NCI-H1048 (cell line): Measurements from ENCODE around the gene TEX12.
"Not testable (repeated sequence)": the region's sequence is repeated elsewhere in the genome, so short reads cannot be mapped to it uniquely, and the experiment has no call there.

ENCODE experiments used
- DNase-seq: peaks from one replicate; lab custom pipeline; 2025; lab: John Stamatoyannopoulos, UW

Gene TEX12

DNA sequence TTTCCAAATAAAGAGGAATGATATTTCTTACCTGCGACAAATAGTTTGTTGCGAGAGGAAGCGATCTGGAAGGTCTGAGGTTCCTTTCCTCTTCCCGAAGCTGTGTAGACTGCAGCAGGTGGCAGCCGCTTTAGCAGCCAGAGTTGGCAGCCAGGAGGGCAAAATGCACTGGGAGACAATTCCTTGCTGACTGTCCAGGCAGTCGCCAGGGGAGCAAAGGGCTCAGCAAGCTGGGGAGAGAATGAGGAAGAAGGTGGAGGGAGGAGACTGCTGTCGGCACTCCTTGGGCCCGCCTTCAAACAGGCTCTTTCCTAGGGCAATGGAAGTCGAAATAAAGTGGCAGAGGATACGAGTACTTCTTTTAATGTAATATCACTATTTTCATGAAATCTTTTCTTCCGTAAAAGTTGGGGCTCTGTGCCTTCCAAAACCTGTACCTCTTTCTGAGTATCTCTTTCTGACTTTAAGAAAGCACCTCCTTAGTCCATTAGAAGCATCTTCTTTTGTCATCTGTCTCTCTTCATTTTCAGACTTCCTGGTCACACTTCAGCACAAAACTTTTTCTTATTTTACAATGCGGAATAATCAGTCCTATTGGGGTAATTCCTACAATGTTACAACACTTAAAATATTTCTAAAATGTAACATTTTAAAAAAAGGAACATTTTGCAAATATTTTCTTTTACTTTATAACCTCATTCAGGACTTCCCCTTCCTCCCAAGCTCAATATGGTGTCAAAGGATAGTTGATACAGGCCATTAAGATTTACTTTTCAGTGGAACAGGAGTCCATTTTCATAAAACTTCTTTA lies 3.1 kb upstream of the TEX12 start, which contains the start of gene IL18:
Gene IL18 (minus strand): TSS at position 220 of the 811 bp plus-strand sequence. CDS start 9,041 bp downstream, outside the sequence.
- DNase-seq = no peak

DNA sequence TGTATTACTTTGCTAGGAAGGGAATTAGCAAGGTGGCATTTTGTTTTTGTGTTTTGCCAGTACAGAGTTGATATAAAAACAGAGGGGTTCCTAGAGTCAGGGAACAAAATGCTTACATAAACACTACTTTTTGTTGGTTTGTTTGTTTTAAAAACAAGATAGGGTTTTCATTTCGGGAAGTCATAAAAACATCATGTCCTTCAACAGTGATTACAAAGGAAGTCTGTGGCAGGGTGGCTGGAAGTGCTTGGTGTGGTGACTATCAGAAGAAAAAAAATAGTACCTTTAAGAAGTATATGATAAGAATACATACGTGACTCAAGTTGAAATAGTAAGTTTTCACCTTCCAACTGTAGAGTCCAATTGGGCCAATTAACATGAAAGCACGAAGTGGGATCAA lies 2.1 kb upstream of the TEX12 start:
- no peak for DNase-seq

DNA sequence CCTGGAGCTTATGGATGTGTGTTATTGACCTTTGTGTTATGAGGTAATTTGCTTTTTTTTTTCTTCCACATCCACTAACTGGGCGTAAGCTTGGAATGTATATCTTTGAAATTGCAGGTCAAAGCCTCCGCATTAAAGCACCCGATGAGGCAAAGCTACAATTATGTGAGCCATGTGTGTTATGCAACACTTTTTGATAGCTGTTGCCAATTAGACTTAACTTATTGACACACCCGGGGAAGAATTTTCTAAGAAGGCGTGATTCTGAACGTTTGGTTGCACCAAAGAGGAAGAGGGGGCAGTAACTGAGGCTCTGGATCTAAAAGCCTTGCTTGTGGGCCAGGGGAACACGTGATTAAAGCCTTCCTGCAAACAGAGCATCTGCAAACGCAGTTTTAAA lies 610 bp upstream of the TEX12 start:
- no peak for DNase-seq

DNA sequence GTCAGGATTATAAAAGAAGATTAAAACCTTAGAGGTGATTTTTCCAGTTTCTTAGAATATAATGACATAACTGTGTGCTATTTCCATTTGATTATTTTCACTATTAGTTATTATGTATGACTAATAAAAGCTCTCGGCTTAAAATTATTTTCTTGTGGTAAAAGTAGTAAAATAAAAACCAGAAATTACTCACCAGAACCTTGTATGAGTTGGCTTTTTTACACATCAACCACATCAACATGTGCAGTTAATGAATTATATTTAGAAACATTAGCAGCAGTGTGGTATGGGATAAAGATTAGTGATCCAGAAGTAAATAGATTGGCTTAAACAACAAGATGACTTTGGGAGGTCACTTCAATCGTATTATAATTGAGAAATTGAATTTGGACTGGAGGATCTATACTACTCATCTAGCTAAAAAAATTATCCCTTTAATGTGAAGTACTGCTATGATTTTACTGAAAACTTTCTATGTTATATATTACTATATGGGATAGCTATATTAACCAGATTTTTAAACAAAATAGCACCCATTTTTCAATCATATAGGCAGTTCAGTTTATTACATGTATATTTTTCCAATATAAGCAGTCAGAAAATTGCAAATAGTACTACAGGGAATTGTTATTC lies 5.3 kb downstream of the TEX12 start:
- no peak for DNase-seq

DNA sequence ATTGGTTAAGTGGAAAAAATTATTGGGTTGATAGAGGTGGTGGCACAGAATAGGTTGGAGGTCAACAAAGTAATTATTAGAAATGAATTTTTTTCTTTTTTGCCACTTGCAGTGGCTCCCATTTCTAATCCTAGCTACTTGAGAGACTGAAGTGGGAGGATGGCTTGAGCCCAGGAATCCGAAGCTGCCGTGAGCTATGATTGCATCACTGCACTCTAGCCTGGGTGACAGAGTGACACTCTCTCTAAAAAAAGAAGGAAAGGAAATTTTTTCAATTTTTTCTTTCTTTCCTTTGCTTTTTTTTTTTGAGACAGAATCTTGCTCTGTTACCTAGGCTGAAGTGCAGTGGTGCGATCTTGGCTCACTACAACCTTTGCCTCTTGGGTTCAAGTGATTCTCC lies 6.0 kb downstream of the TEX12 start:
- no peak for DNase-seq

DNA sequence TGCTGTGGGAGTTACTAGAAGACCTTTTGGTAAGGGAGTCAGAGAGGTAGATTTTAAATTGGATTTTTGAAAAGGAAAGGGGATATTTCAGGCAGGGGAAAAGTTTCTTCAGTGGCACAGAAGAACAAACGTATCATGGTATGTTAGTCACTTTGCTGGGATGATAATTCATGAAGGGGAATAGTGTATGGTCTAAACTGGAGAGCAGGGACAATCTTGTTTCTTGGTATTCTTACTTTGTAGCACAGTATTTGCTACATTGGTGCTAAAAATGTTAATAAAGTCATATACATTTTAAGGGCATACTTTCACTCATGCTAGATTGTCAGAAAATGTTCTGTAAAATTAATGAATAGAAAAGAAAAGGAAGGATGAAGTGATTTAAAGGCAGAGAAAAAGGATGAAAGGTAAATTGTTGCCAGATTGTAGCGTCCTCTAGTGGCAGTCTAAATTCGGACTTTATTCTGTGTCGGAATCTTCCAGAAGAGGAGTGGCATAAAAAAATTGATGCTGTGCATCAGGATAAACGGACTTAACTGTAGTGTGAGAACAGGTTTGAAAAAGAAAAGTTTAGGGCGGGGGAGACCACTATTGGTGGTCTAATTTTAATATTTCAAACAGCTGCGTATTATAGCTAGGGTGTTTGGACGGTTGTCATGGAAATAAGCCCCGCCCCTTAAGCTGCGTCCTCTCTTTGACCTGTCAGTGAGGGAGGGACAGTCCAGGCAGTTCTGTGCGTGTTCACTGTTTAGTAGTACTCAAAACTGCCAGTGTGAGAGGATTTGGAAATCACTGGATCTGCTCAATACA lies 7.8 kb downstream of the TEX12 start, which contains the start of gene BCO2:
Gene BCO2 (plus strand): TSS at position 724 of the 810 bp plus-strand sequence. CDS start 90 bp downstream, outside the sequence.
- no peak for DNase-seq

DNA sequence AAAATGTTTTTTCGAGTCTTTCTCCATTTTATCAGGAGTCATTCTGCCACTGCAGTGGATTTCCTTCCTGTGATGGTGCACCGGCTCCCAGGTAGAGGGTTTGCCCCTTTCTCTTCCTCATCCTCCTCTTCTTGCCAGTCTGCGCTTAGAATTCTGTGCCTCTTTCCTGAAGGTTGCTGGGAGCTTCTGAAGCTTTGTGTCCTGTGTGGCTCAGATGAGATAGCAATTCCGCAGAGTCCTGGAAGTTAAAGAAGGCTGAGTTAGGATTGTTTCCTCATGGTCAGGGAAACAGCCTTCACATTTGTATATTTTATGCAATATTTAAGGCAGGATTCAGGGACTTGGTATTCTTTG lies 8.4 kb downstream of the TEX12 start:
- DNase-seq = no peak

DNA sequence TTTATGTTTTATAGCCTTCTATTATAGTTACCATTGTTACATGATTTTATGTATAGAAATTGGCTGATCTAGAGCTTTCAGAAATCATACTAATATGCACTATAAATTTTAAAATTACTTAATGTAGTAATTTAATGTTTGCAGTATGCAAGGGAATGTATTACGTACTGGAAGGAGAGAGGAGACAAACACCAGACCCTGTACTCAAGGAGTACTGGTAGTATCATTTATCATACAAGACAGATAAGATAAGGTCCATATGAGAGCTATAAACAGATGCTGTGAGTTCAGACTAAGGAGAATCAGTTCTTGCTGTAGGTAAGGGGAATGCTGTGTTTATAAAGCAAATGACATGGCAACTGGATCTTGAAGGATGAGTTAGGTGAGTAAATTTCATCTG lies 8.9 kb downstream of the TEX12 start:
- DNase-seq = no peak

DNA sequence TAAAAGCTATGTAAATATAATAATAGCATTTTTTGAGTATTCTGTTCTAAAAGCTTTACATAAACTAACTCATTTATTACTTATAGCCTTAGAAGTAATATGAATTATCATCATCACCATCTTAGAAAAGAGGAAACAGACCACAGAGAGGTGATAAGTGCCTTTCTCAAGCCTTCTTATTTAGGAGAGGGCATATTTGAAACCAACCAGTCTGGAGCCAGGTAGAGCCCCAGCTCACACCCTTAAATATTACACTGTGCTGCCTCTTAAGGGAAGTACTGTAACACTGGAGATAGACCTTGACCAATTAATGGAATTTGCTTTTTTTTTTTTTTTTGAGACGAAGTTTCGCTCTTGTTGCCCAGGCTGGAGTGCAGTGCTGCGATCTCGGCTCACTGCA lies 10.4 kb downstream of the TEX12 start:
- DNase-seq = no peak

DNA sequence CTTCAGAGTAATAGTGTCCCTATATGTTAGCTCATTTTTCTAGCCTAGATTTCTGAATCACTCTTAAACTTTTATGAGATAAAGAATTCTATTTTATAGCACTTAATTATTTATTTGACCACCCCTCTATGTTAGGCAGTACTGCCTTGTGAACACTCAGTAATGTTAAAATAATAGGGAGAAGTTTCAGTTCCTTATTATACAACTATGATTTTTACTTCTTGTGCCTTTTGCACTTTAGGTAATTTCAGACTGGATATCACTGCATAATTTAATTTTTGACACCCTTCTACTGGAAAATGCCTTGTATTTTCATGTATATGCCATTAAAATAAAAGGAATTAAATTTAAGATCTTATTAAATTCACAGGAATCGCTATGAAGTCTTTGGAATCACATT lies 11.3 kb downstream of the TEX12 start:
- no peak for DNase-seq

DNA sequence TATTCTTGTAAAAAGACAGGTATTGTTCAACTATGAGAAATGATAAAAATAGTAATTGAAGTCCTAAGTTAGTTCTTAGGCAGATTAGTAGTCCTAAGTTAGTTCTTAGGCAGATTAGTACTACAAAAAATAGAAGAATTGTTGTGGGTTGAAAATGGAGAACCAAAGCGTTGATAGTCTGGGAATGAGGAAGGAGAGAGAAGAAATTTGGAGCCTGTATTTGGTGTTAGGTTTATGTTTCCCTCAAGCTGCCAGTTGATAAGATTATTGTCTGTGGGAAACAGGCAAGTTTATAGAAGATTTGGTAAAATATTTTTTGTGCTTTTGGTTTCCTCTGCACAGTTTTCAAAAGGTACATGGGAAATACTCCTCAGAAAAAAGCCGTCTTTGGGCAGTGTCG lies 11.8 kb downstream of the TEX12 start:
- no peak for DNase-seq

DNA sequence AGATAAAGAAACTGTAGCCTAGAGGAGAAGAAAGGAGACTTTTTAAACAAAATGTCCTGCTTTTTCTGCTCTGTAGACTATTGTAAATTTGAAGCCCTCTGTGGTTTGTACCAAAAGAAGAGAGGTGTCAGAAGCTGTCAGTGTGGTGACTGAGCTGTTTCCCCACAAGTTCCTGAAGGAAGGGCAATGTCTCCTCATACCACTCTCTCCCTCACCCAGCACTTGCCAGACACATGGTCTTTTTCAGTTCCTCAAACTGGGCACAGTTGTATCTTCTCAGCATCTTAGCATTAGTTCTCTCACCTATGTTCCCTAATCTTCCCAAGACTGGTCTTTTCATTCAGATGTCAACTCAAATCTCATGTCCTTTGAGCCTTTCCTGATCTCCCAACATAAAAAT lies 12.4 kb downstream of the TEX12 start:
- no peak for DNase-seq

DNA sequence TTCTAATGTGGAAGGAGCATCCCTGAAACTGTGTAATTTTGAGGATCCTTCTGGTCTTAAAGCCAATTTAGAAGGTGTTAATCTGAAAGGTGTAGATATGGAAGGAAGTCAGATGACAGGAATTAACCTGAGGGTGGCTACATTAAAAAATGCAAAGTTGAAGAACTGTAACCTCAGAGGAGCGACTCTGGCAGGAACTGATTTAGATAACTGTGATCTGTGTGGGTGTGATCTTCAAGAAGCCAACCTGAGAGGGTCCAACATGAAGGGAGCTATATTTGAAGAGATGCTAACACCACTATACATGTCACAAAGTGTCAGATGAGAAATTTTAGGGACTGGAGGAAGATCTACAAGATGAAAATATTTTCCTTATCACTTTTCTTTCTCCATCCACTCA lies 15.7 kb downstream of the TEX12 start:
- DNase-seq = no peak

DNA sequence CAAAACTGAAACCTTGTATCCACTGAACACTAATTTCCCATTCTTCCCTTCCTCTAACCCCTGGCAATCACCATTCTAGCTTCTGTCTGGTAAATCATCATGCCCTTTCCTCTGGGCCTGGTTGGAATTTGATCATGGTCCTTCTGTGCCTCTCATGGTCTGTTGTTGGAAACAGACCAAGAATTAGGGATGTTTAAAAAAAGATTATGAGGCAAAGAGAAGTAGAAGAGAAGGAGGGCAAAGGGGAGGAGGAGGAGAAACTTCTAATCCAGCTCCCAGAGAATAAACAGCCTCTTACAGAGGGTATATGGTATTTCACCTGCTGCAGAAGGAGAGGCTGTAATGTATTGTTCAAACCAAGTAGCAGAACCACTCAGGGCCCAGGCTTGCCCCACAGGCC lies 18.7 kb downstream of the TEX12 start:
- DNase-seq = no peak

DNA sequence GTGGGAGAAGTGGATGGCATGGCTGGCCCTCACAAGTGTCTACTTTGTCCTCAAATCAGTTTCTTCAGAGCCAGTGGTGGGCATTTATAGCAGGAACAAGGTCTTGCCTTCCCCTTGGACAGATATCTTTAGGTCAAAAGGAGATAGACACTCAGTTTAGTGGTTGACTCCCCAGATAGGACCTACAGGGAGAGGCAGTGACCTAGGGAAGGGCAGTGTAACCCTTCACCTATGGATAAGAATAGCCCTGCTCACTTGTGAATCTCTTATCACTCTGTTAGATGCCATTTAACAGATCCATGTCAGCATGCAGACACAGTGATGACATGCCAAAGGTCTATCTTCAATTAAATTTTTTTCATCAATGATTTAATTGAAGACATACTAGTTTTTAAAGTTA lies 19.1 kb downstream of the TEX12 start:
- DNase-seq = no peak

DNA sequence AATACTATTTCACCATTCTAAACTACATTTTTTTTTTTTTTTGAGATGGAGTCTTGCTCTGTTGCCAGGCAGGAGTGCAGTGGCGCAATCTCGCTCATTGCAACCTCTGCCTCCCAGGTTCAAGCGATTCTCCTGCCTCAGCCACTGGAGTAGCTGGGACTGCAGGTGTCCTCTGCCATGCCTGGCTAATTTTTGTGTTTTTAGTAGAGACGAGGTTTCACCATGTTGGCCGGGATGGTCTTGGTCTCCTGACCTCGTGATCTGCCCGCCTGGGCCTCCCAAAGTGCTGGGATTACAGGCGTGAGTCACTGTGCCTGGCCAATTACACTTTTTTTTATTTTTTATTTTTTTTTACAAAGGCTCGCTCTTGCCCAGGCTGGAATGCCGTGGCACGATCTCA lies 27.9 kb downstream of the TEX12 start:
- not testable (repeated sequence) for DNase-seq

DNA sequence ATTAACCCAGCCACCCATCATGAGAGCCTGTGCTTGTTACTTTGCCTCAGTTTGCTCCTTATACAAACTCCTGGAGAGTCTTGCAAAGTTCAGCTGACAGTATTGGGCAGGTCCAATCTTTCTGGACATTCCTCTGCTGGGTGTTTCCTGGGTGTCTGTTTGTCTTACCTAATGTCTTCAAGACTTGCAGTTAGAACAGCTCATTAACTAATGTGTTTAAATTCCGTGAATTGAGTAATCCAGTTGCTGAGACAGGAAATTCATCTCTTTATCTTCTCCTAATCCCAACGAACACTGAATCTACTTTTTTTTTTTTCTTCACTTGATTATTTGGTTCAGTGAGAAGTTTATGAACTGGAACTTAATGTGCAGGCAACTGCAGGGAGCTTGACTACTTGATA lies 28.8 kb downstream of the TEX12 start:
- no peak for DNase-seq

DNA sequence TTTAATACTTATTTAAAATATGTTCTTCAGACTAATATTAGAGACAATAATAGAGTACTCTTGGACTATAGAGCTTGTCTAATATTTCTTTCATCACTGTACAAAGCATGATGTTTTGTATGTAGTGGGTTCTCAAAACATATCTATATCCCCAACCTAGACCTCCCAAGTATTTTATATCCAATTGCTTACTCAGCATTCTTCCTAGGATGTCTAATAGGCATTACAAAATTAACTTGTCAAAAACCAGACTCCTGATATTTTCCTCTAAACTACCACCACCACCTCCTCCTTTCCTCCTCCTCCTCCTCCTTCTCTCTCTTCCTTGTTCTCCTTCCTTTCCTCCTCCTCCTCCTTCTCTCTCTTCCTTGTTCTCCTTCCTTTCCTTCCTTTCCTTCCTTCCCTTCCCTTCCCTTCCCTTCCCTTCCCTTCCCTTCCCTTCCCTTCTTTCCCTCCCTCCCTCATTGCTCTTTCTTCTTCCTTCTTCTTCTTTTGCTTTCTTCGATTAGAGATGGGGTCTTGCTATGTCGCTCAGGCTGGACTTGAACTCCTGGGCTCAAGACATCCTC lies 29.4 kb downstream of the TEX12 start:
- DNase-seq = no peak

DNA sequence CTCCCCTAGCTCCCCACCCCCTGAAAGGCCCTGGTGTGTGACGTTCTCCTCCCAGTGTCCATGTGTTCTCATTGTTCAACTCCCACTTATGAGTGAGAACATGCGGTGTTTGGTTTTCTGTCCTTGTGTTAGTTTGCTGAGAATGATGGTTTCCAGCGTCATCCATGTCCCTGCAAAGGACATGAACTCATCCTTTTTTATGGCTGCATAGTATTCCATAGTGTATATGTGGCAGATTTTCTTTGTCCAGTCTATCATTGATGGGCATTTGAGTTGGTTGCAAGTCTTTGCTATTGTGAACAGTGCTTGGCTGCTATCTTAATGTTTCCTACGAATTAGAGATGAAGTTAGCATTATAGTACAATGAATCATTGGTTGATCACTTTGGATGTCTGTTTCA lies 31.9 kb downstream of the TEX12 start:
- not testable (repeated sequence) for DNase-seq

DNA sequence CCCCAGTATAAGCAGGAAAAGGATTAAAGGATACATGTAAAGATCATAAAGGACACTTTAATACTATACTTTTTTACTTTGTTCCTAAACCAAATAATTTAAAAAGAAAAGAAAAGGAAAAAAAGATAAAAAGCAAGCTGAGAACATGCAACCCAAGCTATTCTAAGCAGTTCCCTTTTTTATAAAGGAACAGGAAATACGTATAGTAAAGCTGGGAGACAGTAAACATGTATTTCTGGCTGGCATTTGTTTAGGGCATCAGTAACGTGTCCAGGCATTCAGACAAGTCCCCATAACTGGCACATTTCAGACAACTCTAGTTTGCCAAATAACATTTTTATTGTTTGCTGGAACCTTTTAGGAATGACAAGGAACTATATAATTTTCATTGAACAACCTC lies 33.1 kb downstream of the TEX12 start:
- DNase-seq = no peak

DNA sequence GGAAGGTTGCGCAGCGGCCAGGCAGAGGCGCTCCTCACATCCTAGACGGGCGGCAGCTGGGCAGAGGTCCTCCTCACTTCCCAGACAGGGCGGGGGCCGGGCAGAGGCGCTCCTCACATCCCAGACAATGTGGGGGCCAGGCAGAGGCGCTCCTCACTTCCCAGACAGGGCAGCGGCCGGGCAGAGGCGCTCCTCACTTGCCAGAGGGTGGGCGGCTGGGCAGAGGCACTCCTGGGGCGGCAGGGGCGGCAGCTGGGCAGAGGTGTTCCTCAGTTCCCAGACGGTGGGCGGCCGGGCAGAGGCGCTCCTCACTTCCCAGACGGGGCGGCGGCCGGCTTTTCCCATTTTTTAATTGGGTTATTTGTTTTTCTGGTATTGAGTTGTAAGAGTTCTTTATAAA lies 38.9 kb downstream of the TEX12 start:
- DNase-seq = no peak

DNA sequence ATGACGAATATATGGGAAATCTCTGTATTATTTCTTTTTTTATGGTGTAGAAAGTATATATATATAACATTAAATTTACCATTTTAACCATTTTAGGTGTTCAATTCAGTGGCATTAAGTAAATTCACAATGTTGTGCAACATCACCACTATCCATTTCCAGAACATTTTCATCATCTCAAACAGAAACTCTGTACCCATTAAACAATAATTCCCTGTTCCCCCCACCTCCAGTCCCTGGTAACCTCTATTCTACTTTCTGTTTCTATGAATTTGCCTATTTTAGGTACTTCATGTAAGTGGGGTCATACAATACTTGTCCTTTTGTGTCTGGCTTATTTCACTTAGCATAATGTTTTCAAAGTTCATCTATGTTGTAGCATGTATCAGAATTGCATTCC lies 43.7 kb downstream of the TEX12 start:
- no peak for DNase-seq

DNA sequence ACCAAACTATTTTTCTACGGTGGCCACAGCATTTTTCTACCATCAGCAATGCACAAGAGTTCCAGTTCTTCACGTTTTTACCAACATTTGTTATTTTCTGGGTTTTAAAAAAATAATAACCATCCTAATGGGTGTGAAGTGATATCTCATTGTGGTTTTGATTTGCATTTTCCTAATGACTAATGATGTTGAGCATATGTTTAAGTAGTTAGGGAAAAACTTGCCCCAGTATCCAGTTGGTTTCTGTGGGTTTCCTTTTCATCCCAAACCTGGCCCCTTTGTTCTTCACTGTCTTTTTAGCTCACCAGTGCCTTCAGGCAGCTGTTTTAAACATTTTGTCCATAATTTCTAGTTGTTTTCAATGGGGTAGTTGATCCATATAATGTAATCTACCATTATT lies 44.4 kb downstream of the TEX12 start:
- no peak for DNase-seq
